NOMO-1 treated with dmso at 0.1 percent for 144 hours (cell line): Measurements from ENCODE around the gene TPRG1L.

Experiments used
- DNase-seq: peaks from one replicate; lab custom pipeline; 2025; ENCODE audit not compliant: unreplicated experiment; lab: John Stamatoyannopoulos, UW

Gene TPRG1L

DNA sequence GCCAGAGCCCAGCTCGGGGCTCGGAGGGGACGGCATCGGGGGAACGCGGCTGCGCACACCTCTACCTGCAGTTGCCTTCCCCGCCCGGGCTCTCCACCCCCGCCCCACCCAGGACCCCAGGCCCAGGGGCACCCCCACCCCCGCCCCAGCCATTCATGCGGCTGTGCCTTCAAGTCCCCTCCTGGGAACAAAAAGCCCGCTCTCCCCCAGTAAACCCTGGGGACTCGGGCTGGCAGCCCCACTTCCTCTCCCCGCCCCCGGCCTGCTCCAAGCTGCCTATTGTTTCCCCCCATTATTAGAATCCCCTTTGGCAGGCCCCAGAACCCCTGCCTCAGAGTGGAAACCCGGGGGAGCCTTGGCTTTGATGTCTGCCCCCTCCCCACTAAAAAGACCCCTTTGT is 31.5 kb upstream of the TPRG1L start:
- DNase-seq: no peak

DNA sequence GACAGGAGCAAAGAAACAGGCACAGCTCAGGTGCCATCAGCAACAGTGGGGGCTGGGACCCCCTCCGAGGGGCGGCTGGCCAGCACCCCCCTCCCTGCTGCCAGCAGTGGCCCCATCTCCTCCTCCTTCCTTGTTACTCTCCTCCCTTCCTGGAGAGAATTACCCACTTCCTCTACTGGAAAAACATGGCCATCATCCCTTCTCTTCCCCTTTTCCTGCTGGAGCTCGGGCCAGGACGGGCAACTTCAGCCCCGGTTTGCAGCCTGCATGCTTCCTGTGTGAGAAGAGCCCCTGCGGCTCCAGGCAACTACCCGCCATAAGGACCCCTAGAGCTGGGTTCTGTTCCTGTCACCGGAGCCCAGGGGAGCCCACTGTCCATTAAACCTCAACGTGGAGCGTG is 31.1 kb upstream of the TPRG1L start:
- no peak for DNase-seq

DNA sequence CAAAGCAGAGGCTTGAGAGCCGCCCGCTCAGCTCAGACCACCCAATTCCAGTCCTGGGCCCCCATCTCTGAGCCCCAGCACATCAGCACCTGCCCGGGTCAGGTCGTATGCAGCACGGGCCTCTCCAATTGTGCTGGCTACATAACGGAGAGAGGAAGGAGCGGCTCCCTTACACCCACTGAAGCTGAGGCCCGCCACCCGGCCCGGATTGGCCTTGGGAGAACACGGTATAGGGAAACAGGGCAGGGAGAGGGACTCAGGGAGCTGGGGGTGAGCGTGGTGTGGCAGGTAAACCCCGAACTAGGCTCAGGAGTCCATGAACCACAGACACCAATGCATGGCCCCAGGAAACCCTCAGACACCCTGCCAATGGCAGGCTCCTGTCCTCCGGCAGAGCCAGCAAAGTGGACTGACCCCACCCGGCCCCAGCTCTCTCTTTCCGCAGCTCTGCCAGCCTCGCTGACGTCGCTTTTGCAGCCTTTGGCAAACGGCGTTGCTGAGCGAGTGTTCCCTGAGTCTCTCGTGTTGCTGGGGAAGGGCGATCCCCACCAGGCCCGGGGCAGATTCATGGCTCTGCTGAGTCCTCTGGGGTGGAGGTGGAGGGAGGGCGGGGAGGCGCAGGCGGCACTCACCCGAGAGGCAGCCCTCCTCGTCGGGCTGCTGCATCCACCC is 30.0 kb upstream of the TPRG1L start:
- no peak for DNase-seq

DNA sequence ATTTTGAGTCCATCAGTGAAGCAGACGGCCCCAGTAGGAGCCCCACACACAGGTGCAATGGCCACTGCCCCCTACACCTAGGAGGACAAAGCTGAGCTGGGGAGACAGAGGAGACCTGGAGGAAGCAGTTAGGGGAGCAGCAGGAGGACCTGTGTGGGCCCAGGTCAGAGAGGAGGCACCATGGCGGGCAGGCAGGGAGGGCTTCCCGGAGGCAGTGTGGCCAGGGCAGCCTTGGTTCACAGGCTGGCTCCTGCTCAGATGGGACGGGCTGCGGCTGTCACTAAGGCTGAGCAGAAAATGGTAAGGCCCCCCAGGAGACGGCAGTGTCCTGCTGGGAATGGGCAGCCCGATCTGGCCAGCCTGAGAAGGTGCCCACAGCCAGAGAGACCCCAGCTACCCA is 28.9 kb upstream of the TPRG1L start:
- DNase-seq: no peak

DNA sequence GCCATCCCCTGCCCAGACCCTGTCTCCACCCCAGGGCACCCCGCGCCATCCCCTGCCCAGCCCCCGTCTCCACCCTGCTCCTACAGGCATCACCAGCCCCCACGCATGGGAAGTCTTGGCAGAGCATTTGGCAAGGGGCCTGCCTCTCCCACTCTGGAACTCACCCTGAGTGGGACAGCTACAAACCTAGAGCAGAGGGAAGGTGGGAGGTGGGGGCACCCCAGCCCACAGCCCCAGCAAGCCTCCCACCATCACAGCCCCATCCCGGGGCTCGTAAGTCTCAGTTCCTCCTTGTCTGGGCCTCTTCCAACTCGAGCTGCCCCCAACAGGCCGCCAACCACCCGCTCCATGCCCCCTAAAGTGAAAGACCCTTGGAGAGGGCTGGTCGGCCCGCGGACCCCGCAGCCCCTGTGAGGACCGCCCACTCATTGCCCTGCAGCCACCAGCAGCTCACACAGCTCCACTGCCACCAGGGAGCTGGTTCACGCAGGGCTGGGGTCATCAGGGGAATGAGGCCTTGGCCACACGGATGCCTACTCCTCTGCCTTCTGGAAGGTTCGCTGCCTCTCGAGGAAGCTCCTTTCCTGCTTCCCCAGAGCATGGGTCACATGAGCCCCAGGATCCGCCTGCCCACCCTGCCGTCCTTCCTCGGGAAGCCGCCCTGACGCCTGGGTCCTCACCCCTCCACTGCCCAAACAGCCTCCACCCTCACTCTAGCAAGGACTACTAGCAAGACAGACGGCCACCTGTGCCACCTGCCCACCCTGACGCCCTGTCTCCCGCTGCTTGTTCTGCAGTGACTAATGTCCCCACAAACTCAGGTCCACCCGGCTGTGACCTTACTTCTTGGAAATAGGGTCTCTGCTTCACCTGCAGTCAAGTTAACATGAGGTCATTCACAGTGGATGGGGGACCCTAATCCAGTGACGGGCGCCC is 27.9 kb upstream of the TPRG1L start:
- no peak for DNase-seq

DNA sequence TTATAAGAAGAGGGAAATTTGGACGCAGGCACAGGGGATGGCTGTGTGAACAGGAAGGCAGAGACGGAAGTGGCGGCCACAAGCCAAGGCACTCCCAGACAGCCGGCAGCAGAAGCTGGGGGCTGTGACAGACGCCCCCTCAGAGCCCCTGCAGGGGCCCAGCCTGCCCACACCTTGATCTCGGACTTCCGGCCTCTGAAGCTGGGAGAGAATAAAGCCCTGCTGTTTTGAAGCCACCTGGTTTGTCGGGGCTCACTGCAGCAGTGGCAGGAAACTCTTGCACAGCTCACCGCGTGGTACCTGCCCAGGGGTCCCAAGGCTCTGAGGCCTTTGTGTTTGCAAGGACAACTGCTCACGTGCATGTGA is 27.2 kb upstream of the TPRG1L start:
- no peak for DNase-seq

DNA sequence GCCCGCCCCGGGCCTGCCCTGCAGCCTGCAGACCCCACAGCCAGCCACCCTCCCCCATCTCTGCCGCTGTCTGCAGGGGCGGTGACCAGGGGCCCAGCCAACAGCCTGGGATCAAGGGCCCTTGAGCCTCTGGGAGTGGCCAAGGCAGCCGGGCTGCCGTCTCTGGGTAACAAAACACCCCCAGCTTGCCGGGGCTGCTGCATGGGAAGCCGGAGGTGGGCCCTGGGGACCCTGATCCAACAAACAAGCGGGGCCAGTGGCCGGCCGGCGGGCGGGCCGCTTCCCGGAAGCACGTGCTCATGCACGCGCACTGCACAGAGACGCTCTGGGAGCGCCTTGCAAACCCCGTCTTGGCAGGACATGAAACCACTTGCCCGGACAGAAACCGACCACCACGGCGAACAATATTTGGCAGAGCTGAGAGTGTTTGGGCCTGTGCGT is 26.7 kb upstream of the TPRG1L start:
- no peak for DNase-seq

DNA sequence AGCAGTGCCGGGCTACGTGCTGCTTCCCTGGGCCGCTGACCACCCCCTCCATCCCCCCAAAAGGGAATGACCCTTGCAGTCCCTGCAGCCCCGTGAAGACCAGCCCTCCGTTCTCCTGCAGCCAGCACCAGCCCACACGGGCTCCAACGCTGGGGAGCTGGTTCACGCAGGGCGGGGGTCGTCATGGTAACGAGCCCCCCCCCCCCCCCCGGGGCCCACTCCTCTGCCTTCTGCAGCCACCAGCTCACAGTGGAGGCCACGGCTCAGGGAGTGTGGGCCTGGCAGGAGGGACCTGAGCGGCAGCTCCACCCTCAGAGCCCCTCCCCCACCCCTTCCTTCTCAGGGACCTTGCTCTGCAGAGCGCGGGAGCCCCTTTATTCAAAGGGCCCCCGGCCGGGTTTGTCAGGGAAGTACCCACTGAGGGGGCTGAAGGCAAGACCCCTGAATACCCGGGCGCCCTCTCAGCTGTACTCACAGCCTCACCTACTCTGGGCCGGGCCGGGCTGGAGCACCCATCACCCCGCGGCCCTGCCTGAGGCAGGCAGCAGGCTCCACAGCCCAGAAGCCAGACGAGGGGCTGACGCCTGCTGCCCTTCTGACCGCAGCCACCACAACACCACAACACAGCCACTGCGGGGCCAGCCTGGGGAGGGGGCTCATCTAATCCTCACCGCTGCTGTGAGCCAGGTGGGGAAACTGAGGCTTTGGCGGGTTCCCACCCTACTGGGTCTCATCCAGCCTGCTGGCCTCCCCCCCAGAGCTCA is 26.1 kb upstream of the TPRG1L start:
- DNase-seq: no peak

DNA sequence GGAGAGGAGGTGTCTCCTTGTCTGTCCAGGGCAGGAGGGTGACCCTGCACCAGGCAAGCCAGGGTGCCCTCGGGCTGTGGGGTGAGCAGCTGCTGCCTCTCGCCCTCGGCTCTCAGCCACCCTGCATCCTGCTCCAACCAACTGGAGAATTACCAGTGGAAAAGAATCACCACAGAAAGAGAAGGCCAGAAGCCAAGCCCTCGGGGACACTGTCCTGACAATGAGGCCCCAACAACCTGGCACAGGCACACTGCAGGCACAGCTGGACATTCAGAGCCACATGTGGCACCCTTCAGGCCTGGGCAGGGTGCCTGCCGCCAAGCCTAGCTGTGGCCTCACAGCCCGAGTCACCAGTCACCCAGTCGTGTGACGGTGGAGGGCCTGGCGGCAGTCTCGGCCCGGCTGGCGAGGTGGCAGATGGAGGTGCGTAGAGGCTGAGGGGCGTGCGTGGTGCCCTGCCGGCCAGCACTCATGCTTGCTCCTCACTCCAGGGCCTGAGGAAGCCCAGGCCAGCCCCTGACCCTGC is 25.5 kb upstream of the TPRG1L start:
- no peak for DNase-seq

DNA sequence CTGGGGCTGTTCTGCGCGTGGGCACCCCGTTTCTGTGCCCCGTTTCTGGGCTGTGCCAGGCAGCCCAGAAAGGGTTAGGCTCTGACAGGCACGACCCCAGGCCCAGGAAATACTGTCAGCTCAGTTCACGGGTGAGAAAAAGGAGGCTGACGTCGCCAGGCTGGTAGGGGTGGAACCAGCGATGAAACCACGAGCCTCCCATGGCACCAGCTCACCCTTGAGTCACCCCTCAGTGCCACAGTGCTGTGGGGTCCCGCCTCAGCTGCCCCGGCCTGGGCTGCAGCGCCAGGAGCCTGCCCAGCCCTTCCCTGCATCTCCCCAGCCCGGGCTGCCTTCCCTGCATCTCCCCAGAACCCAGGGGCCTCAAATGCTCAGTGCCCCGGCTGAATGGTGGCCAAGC is 25.0 kb upstream of the TPRG1L start:
- DNase-seq: no peak

DNA sequence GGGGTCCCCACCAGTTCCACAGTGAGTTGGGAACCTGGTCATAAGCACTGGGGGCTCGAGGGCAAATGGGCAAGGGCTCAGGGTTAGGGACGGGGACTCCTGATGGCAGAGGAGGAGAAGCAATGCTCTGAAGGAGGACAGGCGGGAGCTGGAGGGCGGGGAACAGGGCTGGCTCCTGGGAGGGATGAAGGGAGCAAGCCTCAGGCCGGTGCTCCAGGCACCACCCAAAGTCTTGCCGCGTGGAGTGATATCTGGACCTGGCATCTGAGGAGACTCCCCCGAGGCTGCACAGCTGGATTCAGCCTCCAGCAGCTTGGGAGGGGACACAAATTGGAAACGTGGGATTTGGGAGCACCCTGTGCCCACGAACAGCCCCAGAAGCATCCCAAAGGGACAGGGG is 24.5 kb upstream of the TPRG1L start:
- no peak for DNase-seq

DNA sequence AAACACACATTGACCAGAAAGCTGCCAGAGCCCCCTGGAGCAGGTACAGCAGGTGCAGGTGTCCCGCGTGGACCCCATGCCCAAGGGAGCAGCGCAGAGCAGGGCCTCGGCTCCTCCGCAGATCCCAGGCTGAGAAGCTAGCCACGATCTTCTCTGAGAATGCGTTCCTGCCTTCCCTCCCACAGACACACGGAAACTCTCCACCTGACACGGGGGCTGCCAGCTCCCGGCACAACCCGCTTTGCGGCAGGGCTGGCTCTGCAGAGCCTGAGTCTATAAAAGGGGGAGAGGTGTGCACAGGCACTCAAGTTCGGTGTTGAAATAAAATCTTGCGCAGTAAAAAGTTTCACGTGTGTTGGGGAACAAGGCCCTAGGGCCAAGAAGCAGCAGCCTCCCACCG is 23.1 kb upstream of the TPRG1L start:
- no peak for DNase-seq

DNA sequence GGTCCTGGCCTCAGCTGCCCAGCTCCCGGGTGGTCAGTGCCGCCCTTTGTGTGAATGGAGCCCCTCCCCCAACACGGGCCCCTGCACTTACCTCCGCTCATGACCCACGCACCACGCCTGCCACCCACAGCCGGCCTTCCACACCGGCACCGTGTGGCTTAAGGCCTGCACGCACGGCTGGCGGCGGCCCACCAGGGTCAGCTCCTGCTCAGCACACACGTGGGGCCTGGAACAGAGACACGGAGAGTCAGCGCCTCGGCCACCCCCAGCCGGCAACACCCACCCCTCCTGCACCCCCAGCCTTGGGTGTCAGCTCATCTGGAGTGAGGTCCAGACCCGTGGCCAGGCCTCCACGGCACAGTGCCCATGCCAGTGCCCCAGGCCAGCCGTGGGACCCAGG is 22.4 kb upstream of the TPRG1L start:
- DNase-seq: no peak

DNA sequence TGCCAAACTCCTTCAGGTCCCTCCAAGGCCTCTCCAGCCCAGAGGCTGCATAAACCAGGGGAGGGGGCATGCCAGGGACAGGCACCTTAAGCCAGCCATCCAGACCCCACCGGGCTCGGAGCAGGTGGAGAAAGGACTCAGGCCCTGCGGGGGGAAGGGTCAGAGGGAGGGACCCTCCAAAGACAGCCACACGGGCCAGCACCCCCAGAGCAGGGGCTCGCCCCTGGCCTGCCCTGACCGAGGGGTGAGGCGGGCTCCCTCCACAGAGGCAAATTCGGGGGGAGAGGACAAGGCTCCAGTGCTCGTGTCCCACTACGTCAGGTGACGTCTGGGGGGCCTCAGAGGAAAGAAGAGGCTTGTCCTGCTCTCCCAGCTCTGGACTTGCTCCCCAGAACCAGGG is 21.7 kb upstream of the TPRG1L start:
- DNase-seq: no peak

DNA sequence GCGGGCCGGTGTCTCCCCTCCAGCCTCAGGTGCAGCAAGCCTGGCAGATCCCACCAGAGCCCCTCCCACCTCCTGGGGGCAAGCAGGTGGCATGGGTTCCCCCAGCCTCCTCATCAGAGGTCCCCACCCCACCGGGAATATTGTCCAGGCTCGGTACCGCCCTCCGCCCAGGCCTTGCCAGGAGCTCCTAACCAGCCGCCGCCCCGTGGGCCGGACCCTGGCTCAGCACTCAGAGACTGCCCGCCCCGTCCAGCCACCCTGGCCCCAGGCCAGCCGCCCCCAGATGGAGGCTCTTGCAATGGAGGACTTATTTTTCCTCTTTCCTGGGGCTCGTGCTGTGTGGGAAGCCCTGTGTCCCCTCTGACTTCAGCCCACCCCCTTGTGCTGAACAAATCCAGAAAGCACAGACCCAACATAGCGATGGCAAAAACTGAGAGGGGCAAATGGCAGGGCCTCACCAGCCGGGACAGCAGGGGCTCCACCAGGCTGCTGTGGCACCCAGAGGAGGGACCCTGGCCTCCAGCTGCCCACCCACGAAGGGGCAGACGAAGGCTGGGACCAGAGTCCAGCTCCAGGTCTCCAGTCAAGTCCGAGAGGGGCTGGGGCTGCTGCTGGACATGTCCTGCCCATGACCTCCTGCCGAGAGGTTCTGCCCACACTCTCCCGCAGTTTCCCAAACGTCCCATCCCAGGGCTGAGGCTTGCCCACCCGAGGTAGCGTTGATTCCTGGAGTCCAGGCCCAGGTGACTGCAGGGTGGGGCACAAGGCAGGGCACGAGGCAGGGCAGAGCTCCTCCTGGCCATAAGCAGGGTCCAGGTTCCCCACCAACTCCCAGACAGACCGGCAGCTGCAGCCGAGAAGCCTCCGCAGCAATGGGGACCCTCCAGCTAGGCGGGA is 21.0 kb upstream of the TPRG1L start:
- DNase-seq: no peak

DNA sequence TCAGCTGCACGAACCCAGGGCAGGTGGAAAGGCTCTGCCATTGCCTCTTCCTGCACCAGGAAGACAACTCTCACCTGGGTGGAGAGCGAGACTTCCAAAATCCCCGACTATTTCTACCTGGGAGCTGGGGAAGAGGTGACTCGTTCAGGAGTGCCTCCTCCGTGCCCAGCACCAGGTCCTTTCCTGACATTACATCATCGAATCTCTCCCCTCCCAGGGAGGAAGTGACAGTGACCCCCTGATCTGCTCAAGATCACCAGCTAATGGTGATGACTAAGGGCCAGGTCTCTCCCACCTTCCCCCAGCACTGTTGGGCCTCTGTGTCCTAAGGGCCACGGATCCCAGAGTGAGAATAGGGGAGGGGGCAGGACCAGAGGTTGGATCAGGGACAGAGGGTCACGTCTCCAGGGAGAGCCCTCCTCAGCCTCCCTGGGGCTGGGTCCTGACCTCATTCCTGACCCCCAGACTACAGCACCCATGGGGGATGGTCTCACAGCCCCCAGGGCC is 20.3 kb upstream of the TPRG1L start:
- no peak for DNase-seq

DNA sequence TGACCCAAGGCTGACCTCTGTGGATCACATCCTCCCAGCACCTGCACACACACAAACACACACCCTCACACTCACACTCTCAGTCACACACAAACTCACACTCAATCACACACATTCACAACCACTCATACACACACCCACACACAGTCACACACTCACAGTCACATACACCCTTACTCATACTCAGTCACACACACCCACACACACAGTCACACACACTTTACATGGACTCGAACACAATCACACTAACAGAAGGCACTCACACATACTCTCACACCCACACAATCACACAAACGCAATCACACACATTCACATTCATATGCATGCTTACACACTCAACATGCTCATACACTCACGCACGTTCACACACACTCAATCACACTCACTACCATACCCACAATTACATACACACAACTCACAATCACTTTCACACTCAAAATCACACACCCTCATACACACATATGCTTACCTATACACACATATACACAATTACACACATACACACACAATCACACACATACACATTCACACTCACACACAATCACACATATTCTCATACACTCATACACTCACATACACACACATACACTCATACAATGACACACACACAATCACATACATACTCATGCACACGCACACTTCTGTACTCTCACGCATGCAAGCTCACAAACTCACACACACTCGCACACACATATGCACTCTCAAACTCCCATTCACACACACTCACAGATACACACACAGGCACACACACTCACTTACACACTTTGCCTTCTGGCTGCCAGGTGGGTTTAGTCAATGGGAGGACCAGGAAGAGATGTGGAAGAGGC is 19.6 kb upstream of the TPRG1L start:
- DNase-seq: no peak

DNA sequence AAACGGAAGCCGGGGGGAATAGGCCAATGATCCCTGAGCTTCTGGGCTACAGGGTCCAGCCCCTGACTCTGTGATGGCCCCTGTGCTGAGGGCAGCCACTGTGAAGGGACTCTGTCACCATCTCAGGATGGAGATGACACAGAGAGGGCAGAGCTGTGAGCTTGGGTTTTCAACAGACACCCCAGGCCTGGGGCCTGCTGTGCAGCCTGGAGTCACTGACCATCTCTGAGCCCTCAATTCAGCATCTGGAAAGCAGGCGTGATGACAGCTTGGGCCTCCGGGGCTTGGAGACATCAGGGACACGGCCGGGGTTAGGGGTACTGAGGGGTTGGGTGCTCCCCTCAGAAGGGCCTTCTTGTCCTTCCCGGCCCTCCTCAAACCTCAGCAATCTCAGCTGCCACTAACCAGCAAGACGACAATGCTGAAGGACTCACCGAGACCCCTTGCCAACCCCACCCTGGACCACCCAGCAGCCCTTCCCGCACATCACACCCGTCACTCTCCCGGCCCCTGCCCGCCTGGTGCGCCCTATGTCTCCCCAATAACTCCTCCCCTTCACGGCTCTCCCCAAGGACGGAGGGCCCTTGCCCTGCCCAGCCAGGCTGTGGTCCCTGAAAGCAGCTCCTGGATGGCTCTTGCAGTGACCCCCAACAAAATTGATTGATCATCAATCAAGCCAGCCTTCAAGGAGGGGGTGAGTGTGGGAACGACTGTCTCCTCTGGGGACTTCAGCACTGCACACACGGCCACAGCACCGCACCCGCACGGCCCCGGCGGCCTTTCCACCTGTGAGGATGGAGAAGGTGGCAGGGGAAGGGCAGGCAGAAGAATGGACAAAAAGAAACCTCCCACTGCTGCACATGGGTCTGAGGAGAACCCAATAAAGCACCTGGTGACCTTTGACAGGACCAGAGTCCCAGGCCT is 17.8 kb upstream of the TPRG1L start:
- no peak for DNase-seq

DNA sequence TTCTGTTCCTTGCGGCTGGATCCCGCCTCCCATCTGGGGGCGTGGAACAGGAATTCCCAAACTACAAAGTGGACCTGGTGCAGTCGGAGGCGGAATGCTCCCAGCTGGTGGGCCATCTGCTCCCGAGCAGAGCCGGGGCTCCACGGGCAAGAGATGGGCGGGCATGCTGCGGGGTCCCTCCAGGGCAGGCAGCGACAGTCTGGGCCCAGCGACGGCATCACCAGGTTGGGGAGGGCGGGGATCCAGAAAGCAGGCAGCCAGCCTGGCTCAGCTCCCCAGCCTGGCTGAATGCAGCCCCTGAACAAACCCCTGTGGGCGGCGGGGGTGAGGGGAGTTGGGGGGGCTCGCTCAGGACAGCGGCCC is 17.1 kb upstream of the TPRG1L start:
- no peak for DNase-seq
